ENCODE results near the gene CALY.

CALY gene

DNA sequence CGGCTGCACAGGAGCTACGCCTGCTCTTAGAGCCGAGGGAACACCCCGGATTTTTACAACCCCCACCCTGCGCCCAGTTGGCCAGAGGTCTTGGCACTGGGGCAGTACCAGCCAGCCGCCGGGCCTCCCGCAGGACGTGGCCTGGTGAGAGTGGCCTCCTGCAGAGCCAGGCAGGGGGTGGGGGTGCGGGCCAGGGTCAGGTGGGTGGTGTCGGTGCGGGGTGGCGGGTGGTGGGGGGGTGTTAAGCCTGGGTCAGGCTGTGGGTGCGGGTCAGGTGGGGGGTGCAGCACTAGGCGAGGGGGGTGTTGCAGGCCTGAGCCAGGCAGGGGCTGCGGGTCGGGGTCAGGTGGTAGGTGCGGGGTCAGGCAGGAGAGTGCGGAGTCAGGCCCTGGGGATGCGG lies 35.8 kb upstream of the CALY start:
- peak; percentile 26; the same call in 1 of the 2 replicates for TF ChIP-seq NFIC (IDR thresholded peaks at IDR 0.05)
- TF ChIP-seq TEAD4 (IDR thresholded peaks at IDR 0.05): no peak

DNA sequence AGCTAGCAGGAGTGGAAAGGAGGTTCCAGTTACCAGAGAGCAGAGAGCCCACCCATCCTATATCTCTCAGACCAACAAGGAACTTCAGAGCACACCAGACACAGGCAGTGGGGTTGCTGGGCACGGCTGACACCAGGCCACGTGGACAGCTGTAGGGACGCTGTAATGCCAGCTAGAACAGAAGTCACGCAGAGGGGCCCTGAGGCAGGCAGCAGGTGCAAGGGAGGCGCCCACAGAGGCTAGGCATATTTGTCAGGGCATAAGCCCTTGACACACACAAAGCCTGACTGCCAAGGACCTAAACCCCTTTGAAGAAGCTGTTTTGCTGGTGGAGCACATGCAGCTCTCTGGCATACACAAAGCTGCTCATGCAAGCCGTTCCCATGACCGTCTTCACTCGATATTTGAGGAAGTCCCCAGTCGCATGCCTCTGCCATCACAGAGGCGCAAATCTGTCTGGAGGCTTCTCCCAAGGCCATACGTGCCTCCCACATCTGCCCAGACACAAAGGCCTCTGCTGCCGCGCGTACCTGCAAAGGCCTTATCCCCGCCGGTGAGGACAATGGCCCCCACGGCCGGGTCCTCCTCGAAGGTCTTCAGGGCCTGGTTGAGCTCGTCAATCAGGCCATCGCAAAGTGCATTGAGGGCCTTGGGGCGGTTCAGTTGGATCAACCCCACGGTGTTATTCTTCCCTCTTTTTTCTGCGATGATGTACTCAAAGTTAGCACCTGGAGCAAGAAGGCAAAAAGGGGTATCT lies 33.5 kb upstream of the CALY start:
- TF ChIP-seq, protein P1, sequence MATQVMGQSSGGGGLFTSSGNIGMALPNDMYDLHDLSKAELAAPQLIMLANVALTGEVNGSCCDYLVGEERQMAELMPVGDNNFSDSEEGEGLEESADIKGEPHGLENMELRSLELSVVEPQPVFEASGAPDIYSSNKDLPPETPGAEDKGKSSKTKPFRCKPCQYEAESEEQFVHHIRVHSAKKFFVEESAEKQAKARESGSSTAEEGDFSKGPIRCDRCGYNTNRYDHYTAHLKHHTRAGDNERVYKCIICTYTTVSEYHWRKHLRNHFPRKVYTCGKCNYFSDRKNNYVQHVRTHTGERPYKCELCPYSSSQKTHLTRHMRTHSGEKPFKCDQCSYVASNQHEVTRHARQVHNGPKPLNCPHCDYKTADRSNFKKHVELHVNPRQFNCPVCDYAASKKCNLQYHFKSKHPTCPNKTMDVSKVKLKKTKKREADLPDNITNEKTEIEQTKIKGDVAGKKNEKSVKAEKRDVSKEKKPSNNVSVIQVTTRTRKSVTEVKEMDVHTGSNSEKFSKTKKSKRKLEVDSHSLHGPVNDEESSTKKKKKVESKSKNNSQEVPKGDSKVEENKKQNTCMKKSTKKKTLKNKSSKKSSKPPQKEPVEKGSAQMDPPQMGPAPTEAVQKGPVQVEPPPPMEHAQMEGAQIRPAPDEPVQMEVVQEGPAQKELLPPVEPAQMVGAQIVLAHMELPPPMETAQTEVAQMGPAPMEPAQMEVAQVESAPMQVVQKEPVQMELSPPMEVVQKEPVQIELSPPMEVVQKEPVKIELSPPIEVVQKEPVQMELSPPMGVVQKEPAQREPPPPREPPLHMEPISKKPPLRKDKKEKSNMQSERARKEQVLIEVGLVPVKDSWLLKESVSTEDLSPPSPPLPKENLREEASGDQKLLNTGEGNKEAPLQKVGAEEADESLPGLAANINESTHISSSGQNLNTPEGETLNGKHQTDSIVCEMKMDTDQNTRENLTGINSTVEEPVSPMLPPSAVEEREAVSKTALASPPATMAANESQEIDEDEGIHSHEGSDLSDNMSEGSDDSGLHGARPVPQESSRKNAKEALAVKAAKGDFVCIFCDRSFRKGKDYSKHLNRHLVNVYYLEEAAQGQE (IDR thresholded peaks at IDR 0.05; ENCODE audit: low read depth): no peak
- no peak for TF ChIP-seq TEAD4 (IDR thresholded peaks at IDR 0.05)
- TF ChIP-seq EP300 (IDR thresholded peaks at IDR 0.05; ENCODE audit: borderline replicate concordance): no peak
- TF ChIP-seq NFIC (IDR thresholded peaks at IDR 0.05): no peak
- TF ChIP-seq, protein P2, sequence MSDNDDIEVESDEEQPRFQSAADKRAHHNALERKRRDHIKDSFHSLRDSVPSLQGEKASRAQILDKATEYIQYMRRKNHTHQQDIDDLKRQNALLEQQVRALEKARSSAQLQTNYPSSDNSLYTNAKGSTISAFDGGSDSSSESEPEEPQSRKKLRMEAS (IDR thresholded peaks at IDR 0.05): no peak
- no peak for TF ChIP-seq EGR1 (IDR thresholded peaks at IDR 0.05)
- no peak for TF ChIP-seq ZBTB7A (IDR thresholded peaks at IDR 0.05; ENCODE audit: low read depth)
- no peak for TF ChIP-seq TCF12 (IDR thresholded peaks at IDR 0.05; ENCODE audit: low read depth)
- no peak for TF ChIP-seq CEBPB (IDR thresholded peaks at IDR 0.05)
- TF ChIP-seq YY1 (IDR thresholded peaks at IDR 0.05; ENCODE audit: low read depth): no peak
- TF ChIP-seq TAF1 (IDR thresholded peaks at IDR 0.05; ENCODE audit: low read depth): no peak
- TF ChIP-seq RAD21 (IDR thresholded peaks at IDR 0.05; ENCODE audit: low read depth): no peak
- TF ChIP-seq FOXM1 (IDR thresholded peaks at IDR 0.05; ENCODE audit: borderline replicate concordance, low read depth): no peak

DNA sequence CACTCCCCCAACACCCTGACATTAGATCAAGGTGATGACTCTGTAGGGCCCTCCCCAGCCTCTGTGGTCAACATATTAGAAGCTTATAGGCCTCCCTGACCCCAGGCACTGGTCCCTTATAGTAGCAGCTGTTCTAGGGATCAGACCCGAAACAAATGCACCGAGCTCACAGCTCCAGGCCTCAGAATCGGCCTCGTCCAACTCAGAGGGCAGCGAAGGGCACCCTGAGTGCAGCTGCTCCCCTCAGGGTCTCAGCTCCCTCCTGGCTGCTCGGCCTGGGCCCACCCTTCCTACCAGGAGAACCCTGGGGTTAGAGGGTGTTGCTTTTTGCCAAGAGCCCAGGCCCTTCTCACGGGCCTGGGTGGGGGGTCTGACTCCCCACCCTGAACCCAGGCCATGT lies 31.5 kb upstream of the CALY start:
- TF ChIP-seq, protein P3, sequence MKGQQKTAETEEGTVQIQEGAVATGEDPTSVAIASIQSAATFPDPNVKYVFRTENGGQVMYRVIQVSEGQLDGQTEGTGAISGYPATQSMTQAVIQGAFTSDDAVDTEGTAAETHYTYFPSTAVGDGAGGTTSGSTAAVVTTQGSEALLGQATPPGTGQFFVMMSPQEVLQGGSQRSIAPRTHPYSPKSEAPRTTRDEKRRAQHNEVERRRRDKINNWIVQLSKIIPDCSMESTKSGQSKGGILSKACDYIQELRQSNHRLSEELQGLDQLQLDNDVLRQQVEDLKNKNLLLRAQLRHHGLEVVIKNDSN (IDR thresholded peaks at IDR 0.05): no peak
- TF ChIP-seq ZBTB7A (IDR thresholded peaks at IDR 0.05; ENCODE audit: low read depth) (no peak), YY1 (IDR thresholded peaks at IDR 0.05; ENCODE audit: low read depth) (no peak), TEAD4 (IDR thresholded peaks at IDR 0.05) (no peak), CEBPB (IDR thresholded peaks at IDR 0.05) (no peak), RAD21 (IDR thresholded peaks at IDR 0.05; ENCODE audit: low read depth) (no peak), EP300 (IDR thresholded peaks at IDR 0.05; ENCODE audit: borderline replicate concordance) (no peak), NFIC (IDR thresholded peaks at IDR 0.05) (no peak), FOXM1 (IDR thresholded peaks at IDR 0.05; ENCODE audit: borderline replicate concordance, low read depth) (no peak), TAF1 (IDR thresholded peaks at IDR 0.05; ENCODE audit: low read depth) (no peak), EGR1 (IDR thresholded peaks at IDR 0.05) (no peak), TCF12 (IDR thresholded peaks at IDR 0.05; ENCODE audit: low read depth) (no peak)
- TF ChIP-seq, protein P1 (IDR thresholded peaks at IDR 0.05; ENCODE audit: low read depth): no peak
- TF ChIP-seq, protein P2 (IDR thresholded peaks at IDR 0.05): no peak

DNA sequence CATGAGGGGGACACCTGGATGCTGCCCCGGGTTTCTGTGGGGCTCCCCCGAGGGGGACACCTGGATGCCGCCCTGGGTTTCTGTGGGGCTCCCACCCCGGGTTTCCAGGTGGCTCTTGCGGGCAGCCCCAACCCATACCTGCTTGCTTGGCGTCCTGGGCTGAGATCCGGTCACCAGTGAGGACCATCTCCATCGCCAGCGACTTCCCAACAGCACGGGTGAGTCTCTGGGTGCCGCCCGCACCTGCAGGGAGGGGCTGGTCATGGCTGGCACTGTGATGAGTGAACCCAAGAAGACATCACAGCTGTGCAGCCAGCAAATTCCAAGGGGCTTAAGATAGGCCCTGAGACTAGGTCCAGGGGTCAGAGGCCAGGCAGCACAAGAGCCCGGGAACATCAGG lies 30.1 kb upstream of the CALY start:
- TF ChIP-seq TEAD4 (IDR thresholded peaks at IDR 0.05) (no peak), NFIC (IDR thresholded peaks at IDR 0.05) (no peak), TCF12 (IDR thresholded peaks at IDR 0.05; ENCODE audit: low read depth) (no peak), YY1 (IDR thresholded peaks at IDR 0.05; ENCODE audit: low read depth) (no peak), EGR1 (IDR thresholded peaks at IDR 0.05) (no peak), CREB1 (IDR thresholded peaks at IDR 0.05; ENCODE audit: low read depth) (no peak), EP300 (IDR thresholded peaks at IDR 0.05; ENCODE audit: borderline replicate concordance) (no peak)
- TF ChIP-seq, protein P2 (IDR thresholded peaks at IDR 0.05): no peak

DNA sequence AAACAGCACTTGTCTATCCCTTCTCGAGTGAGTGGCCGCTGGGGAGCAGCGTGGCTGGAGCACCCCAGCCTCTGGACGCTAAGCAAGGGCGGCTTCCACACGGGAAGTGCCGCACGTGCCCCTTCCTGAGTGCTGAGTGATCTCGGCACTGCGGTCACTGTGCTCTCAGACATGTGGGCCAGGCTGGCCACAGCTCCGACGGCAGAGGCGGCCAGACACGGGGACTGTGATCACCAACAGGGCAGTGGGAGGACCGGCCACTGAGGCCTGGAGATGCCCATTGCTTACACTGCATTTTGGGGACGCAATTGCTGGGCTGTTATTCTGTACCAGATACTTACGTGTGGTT lies 29.4 kb upstream of the CALY start:
- TF ChIP-seq CEBPB (IDR thresholded peaks at IDR 0.05) (no peak), TCF12 (IDR thresholded peaks at IDR 0.05; ENCODE audit: low read depth) (no peak), ZBTB7A (IDR thresholded peaks at IDR 0.05; ENCODE audit: low read depth) (no peak), RAD21 (IDR thresholded peaks at IDR 0.05; ENCODE audit: low read depth) (no peak), NFIC (IDR thresholded peaks at IDR 0.05) (no peak), TEAD4 (IDR thresholded peaks at IDR 0.05) (no peak), CREB1 (IDR thresholded peaks at IDR 0.05; ENCODE audit: low read depth) (no peak), TAF1 (IDR thresholded peaks at IDR 0.05; ENCODE audit: low read depth) (no peak), FOXM1 (IDR thresholded peaks at IDR 0.05; ENCODE audit: borderline replicate concordance, low read depth) (no peak), EP300 (IDR thresholded peaks at IDR 0.05; ENCODE audit: borderline replicate concordance) (no peak), YY1 (IDR thresholded peaks at IDR 0.05; ENCODE audit: low read depth) (no peak)
- TF ChIP-seq, protein P3 (IDR thresholded peaks at IDR 0.05): no peak
- TF ChIP-seq, protein P1 (IDR thresholded peaks at IDR 0.05; ENCODE audit: low read depth): no peak
- TF ChIP-seq, protein P2 (IDR thresholded peaks at IDR 0.05): no peak
